GM21381 (cell line): Measurements from ENCODE around the gene PARS2.
"Not testable (repeated sequence)": the region's sequence is repeated elsewhere in the genome, so short reads cannot be mapped to it uniquely, and the experiment has no call there.

Source experiments
- ATAC-seq: cut with Tn5 transposase; IDR thresholded peaks from one replicate; pipeline ENCODE4 v1.9.1; 2021; ENCODE audit warnings: mild to moderate bottlenecking, moderate library complexity; ENCODE audit not compliant: unreplicated experiment

PARS2 gene

GRCh38 chr1:54775828-54776721 lies 11.8 kb upstream of the PARS2 start:
- not testable (repeated sequence) for ATAC-seq

DNA sequence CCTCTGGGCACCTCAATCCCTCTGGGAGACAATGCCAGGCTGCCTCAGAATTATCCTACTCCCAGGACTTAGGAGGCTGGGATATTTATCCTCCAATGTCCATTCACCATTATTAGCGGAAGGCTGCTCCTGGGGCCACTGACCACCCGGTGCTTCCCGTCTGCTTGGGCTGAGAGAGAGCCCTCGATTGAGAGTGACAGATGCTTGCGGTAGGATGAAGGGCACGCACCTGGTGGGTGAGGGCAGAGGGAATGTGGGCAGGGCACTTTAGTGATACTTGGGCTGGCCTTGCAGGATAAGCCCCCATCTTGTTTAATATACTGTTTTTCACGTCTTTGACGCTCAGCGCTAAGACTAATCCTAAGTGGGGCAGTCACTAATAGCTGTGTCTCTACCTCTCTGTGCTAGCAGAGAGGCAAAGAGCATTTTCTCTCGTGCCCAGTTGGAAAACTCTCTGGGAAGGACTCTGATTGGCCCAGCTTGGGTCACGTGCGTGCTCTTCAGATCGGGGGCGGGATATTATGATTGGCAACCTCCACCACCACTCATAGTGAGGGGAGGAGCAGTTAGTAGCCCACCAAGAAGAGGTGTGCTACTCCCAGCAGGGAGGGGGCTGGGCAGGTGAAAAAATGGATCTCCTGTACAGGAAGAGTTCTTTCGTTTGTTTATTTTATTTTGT lies 10.6 kb upstream of the PARS2 start:
- ATAC-seq = no peak

DNA sequence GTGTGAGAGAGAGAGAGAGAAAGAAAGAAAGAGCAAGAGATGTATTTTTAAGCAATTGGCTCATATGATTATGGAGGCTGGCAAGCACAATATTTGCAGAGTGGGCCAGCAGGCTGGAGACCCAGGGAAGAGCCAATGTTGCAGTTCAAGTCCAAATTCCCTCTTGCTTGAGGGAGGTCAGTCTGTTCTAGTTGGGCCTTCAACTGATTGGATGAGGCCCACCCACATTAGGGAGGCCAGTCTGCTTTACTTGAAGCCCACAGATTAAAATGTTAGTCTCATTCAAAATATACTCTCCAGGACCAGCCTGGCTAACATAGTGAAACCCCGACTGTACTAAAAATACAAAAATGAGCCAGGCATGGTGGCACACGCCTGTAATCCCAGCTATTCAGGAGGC lies 8.6 kb upstream of the PARS2 start:
- no peak for ATAC-seq

DNA sequence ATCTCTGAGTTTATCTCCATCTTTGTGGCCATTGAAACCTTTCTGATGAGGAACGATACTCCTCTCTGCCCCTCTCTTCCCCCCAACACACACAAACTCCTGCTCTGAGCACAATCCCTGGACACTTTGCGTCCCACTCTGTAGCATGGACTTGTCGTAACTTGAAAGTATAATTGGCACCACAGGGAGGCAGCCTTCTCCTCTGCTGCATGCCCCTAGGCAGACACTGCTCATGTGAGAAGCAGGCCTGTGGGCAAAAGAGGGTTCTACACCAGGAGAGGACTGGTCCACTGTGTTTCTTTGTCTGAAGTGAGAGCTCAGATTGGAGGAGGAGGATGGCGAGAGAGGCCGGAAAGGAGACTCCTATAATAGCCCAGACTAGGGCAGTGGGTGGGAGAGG lies 3.8 kb upstream of the PARS2 start:
- no peak for ATAC-seq

DNA sequence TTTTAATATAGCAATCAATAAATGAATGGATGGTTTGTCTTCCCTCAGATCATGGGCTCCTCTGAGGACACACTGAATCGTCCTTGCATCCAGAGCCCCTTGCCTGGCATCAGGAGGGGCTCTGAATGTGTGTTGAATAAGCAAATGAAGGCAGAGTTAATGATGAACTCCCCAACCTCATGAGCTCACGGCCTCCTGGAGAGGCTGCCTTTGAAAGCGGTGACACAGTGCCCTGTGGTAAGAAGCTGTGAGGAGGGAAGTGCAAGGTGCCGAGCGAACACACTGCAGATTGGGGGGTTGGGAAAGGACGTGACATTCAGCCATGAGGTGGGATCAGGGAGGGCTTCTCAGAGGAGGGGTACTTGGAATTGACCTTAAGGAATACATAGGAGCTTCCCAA lies 3.2 kb upstream of the PARS2 start:
- ATAC-seq = no peak

GRCh38 chr1:54766726-54767125 lies 2.4 kb upstream of the PARS2 start:
- ATAC-seq = no peak

DNA sequence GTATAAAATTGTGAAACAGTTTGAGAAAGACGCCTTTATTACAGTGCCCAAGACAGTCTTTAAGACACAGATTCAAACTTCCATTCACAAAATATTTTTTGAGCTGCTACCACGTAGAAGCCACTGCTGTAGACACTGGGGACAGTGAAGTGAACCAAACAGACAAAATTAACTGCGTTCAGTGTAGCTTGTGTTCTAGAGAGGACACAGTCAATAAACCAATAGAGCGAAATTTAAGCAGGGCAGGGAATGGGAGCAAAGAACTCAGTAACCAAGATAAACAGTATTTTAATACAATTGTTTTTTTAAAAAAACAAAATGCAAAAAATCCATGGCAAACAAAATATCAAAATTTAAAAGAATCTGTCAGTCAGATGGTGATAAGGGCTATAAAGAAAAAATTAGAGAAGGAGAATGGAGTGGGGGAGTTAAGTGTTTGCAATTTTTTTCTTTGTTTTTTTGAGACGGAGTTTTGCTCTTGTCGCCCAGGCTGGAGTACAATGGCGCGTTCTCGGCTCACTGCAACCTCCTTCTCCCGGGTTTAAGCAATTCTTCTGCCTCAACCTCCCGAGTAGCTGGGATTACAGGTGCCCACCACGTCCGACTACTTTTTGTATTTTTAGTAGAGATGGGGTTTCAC lies 719 bp upstream of the PARS2 start:
- peak; percentile 8 for ATAC-seq

- no peak for ATAC-seq
Observed at GRCh38 chr1:54763816-54764132, 549 bp downstream of the PARS2 start.

- no peak for ATAC-seq
Observed at GRCh38 chr1:54758678-54759348, 5.5 kb downstream of the PARS2 start.

GRCh38 chr1:54757833-54758232 lies 6.5 kb downstream of the PARS2 start:
- ATAC-seq = no peak

- ATAC-seq = no peak
Observed at GRCh38 chr1:54754486-54755285, 9.6 kb downstream of the PARS2 start.

GRCh38 chr1:54754045-54754444 lies 10.3 kb downstream of the PARS2 start:
- ATAC-seq = no peak

DNA sequence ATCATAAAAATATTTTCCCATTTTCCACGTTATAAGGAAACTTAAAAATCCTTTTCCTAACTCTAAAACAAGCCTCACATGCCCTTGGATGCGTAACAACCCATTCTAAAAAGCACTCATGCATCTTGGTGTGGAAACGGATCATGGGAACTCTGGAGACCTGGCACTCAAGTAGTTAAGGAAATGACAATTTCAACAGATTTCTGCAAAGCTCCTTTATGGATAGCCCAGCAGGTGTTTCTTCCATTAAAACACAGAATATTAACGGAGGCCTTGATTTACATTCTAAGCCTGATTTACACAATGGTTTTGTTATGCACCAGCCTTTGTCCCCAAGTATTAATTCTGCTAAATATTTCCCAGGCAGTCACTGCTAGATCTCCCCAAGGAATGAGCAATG lies 12.9 kb downstream of the PARS2 start:
- no peak for ATAC-seq

DNA sequence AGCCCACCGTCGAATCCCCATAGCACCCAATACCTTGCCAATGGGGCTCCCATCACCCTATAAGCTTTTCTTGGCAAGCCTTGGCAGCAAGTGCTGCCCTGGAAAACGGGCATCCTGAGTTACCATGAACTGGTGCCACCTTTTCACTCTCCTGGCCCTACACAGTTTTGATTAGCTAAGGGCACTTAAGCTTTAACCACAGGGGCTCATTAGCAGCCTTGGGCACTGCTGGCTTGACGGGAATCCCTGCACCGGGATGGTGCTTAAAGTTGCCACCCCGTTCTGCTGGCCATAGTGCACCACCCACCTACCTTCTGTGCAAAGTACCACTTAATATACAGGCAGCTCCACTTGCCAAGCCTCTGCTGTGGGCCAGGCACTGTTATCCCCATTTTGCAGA lies 13.7 kb downstream of the PARS2 start:
- no peak for ATAC-seq

DNA sequence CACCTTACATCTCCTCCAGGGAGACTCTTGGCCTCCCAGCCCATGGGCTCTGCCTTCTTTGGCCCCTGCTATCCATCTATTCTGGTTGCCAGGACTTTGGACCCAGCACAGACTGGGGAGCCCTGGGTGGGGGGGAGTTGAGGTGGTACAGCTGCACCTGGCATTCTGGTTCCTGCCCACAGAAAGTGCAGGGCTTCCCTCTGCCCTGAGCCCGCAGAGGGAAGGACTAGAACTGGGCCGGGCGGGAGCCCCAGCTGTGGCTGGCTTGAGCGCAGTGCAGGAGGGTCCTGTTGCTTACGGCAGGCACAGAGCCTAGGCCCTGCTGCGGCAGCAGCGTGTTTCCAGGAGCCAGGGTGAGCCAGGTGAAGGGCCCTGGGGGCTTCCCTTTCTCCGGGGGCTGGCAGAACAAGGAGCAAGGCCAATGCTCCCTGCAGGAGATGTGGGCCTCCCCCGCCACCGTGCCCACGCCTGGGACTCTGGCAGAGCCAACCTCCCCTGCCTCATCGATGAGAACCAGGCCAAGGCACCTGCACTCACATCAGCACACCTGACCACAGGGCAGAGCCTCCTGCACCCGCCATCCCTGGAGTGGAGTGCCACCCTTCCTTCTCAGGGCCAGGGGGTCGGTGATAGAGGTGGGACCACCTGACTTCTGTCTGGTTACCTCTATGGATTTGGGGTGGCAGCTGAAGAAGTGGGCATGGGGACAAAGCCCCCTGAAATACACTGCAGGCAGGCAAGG lies 16.1 kb downstream of the PARS2 start:
- ATAC-seq = no peak

- no peak for ATAC-seq
Observed at GRCh38 chr1:54745864-54746263, 18.5 kb downstream of the PARS2 start.

DNA sequence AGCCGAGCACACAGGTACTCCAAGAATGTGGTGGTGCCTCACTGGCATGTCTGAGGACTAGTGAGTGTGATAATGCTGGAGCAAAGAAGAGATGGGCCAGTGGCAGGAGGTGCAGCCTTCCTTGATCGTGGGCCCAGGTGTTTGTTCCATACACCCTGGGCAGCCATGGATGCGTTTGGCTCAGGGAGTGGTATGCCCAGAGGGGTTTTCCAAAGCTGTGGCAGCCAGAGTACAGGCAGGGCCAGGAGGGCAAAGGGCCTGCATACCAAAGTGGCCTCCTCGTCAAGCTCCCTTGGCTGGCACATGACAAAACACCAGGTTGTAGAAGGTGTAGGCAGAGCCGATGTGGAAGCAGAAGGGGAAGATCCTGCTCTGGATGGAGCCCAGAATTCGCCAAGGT lies 19.0 kb downstream of the PARS2 start:
- no peak for ATAC-seq

- ATAC-seq = no peak
Observed at GRCh38 chr1:54744696-54745095, 19.6 kb downstream of the PARS2 start.

- ATAC-seq = no peak
Observed at GRCh38 chr1:54743416-54744226, 20.7 kb downstream of the PARS2 start.
